Activated CD4-positive, alpha-beta T cell treated with anti-CD3 and anti-CD28 coated beads, Interleukin-2, amount 50 U/mL, for 16 hours (primary cell): ENCODE results near the gene TRIM5.
"Not testable (repeated sequence)": the region's sequence is repeated elsewhere in the genome, so short reads cannot be mapped to it uniquely, and the experiment has no call there.

Source experiments
- DNase-seq: peaks from one replicate; pipeline ENCODE4 v3.0.0-alpha.2; 2020

The TRIM5 gene

DNA sequence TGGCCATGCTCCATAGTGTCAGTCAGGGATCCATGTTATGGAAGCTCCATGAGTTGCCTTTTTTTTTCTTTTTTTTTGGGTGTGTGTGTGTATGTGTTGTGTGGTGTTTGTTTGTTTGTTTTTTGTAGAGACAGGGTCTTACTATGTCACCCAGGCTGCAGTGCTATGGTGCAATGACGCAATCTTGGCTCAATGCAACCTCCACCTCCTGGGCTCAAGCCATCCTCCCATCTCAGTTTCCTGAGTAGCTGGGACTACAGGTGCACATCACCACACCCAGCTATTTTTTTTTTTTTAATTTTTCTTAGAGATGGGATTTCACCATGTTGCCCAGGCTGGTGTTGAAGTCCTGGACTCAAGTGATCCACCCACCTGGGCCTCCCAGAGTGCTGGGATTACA is 3.6 kb upstream of the TRIM5 start:
- DNase-seq = no peak

DNA sequence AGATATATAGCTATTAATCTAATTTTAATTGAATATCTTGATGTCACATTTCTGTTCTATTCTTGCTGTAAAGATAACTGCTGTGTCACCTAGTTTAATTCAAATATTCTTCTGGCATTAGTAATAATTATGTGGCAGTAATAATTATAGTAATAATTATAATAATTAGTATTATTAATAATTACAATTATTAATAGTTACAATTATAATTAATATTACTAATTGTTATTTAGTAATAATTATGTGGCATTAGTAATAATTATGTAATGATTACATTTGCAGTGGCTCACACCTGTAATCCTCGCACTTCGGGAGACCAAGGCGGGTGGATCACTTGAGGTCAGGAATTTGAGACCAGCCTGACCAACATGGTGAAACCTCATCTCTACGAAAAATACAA is 1.6 kb upstream of the TRIM5 start:
- DNase-seq = no peak

DNA sequence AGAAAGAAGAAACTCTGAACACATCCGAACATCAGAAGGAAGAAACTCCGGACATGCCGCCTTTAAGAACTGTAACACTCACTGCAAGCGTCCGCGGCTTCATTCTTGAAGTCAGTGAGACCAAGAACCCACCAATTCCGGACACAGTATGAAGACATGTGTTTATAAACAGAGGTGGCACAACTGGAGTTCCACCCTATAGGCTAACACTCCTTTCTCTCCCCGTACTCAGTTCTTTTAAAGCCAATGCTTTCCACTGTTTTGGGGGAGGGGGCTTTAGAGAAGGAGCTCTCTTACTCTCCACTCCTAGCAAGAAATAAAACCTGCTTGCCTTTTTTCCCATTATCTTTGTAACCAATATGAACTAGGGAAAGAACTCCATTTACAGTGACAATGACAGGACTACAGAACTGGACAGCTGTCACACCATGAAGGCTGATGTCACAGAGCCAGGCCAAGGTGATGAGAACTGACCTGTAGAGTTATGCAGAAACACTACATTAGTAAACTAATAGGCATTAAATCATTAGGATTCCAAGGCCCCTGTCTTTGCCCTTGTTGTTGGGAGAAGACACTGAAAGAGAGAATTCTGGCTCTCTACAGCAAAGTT is 733 bp downstream of the TRIM5 start:
- no peak for DNase-seq

DNA sequence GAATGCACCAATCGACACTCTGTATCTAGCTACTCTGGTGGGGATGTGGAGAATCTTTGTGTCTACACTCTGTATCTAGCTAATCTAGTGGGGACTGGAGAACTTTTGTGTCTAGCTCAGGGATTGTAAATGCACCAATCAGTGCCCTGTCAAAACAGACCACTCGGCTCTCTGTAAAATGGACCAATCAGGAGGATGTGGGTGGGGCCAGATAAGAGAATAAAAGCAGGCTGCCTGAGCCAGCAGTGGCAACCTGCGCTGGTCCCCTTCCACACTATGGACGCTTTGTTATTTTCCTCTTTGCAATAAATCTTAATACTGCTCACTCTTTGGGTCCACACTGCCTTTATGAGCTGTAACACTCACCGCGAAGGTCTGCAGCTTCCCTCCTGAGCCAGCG is 1.3 kb downstream of the TRIM5 start:
- not testable (repeated sequence) for DNase-seq

DNA sequence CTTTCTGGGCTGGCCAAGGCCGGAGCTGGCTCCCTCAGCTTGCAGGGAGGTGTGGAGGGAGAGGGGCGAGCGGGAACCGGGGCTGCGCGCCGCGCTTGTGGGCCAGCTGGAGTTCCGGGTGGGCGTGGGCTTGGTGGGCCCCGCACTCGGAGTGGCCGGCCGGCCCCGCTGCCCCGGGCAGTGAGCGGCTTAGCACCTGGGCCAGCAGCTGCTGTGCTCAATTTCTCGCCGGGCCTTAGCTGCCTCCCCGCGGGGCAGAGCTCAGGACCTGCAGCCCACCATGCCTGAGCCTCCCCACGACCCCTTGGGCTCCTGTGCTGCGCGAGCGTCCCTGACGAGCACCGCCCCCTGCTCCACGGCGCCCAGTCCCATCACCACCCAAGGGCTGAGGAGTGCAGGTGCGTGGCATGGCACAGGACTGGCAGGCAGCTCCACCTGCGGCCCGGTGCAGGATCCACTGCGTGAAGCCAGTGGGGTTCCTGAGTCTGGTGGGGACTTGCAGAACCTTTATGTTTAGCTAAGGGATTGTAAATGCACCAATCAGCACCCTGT is 1.9 kb downstream of the TRIM5 start:
- DNase-seq = not testable (repeated sequence)

DNA sequence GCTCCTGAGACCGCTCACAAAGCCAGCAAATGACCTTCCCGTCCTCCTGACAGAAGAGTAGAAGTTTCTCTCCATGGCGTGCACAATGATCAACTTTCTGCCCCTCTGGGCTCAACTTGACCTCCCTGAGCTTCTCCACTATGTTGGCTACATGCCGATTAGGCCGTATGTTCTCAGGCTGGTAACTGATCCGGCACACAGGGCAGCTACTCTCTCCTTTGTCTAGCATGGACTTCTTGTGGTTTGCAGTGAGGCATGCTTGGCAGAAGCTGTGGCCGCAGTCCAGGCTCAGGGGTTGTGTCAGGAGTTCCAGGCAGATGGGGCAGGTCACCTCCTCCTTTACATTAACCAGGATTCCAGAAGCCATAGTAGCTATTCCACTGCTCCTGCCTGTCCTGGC is 5.1 kb downstream of the TRIM5 start:
- no peak for DNase-seq

DNA sequence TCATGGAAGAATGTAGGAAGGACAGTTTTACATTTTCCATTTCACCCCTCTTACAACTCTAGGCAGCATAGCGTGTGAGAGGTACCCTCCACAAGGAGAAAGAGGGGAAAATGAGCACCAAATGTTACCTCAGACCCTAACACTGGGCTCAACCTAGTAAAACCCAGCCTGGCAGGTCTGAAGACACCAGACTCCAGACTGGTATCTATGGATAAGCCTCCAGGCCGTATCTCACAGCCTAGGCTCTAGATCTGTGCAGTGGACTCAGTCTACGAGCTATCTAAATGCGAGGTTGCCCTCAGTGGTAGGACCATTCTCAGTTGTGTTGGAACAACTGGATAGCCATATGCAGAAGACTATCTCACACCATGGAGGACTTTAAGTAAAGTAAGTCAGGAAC is 10.5 kb downstream of the TRIM5 start:
- no peak for DNase-seq

DNA sequence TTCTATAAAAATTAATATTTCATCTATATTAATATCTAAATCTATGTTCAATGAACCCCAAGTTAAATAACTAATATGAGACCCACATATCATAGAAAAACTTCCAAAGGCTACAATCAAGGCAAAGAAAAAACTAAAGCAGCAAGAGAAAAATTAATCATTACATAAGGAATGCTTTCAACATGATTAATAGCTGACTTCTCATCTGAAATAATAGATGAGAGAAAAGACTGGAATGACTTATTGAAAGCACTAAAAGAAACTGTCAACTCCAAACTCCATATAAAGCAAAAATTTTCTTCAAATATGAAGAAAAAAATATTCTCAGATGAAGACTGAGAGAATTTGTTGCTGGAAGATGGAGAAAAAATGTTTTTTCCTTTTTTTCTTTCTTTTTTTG is 13.0 kb downstream of the TRIM5 start:
- DNase-seq = no peak

DNA sequence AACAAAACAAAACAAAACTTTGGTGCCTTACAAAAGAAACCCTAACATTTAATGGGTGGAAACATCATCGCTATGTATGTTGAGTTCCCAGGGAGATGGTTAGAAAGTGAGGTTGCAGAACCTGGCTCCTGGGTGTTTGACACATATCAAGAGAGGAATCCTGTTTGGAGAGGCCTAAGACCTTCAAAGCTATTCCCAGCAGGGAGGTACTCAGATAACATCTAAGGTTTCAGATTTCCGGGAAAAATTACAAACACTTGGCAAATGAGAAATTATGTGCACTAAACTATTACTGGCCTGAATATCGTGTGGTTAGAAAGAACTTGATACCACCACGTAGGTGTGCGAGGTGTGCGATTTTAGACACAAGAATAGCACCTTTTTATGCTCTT is 18.5 kb downstream of the TRIM5 start:
- DNase-seq = no peak

DNA sequence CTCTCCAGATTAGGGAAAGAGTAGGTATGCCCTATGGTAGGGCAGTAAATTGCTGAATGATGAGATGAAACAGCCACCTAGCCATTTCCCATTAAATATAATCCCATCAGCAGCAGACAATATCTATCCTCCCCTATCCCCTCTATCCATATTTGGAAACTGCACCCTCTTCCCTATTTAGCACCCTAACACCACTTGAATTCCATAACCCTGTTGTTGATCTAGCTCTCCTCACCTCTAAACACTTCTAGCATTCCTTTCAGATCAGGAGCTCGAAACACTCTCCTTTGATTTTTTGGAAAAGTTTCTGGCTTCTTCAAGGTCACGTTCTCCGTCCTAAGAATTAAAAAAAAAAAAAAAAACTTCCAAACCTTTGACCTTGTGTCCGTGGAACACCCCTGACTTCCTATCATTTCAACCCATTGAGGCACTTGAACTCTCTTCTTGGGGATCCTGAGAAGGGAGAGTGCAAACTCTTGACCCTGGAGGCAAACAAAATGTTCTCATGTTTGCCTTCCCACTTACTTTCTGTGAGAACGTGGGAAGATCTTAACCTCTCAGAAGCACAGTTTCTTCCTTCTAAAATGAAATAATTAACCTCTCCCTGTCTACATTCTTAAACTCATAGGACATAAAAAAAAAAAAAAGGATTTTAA is 19.0 kb downstream of the TRIM5 start:
- no peak for DNase-seq

DNA sequence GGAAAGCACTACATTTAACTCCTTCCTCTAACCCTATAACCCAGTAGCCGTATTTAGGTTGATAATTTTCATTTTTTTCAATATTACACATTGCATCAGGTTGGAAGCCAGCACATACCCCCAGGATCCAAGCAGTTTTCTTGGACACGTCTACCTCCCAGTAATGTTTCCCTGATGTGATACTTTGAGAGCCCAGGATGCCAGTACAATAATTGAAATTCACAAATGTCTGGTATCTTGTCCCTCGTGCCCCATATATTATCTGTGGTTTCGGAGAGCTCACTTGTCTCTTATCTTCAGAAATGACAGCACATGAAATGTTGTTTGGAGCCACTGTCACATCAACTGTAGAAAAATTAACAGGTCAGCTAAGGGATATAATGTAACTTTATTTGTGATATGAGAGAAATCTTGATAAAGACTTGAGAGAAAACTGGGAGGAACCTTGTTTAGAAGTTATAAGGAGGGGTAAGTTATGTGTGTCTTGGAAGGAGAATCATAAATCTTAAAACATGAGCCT is 19.8 kb downstream of the TRIM5 start:
- DNase-seq = no peak

DNA sequence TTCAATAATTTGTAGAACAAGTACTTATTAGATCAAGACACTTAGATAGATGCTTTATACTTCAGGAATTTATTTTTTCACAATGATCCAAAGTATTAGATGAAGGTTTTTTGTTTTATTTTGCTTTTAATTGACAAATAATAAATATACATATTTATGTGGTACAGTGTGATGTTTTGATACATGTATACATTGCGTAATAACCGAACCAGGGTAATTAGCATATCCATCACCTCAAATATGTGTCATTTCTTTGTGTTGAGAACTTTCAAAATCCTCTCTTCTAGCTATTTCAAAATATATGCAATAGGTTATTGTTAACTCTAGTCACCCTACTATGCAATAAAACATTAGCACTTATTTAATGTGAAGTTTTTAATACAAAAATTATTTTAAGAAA is 21.4 kb downstream of the TRIM5 start:
- DNase-seq = no peak

DNA sequence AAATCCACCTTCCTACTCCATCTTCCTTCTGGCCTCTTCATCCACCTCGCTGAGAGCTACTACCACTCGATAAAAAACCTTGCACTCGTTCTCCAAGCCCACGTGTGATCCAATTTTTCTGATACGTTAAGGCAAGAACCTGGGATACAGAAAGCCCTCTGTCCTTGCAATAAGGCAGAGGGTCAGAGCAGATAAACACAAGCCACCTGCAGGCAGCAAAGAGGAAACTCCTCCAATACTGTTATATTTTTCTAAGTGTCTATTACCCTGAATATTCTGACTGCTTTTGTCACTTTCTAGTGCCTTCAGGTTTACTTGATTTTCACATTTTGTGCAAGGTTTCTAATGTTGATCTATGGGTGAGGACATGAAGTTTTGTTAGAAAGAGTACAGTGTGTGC is 26.6 kb downstream of the TRIM5 start:
- DNase-seq = no peak

DNA sequence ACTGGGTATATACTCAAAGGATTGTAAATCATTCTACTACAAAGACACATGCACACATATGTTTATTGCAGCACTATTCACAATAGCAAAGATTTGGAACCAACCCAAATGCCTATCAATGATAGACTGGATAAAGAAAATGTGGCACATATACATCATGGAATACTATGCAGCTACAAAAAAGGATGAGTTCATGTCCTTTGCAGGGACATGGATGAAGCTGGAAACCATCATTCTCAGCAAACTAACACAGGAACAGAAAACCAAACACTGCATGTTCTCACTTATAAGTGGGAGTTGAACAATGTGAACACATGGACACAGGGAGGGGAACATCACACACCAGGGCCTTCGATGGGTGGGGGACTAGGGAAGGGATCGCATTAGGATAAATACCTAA is 27.9 kb downstream of the TRIM5 start:
- not testable (repeated sequence) for DNase-seq

DNA sequence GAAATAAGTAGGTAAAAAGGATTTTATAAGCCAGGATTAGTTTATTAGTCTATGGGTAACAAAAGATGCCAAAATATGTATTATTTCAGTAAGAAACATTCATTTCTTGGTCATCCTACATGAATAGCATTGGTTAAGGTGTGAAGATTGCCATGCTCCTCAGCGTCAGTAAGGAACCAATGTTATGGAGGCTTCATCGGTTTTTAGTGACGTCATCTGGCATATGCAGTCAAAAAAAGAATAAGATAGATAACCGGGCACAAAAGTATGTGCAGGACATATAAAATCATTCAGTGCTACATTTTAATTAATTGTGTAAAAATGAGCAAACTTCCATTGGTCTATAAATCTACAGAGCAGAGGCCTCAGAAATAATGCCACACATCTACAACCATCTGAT is 29.4 kb downstream of the TRIM5 start:
- DNase-seq = no peak

DNA sequence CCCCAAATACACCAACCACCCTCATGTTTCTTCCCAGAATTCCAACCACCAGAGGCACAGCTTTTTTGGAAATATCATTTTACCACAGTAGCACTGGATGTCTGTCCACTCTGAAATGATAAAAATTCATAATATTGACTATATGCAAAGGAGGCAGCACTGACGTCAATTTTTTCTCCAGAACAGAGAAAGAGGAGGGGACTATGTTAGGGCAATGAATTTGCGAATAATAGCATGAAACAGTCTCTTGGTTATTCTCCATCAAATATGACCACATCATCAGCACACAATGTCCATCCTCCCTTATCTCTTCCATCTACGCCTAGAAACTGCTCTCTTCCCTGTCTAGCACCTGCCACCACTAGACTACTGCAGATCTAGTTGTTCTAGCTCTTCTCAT is 38.7 kb downstream of the TRIM5 start:
- no peak for DNase-seq

DNA sequence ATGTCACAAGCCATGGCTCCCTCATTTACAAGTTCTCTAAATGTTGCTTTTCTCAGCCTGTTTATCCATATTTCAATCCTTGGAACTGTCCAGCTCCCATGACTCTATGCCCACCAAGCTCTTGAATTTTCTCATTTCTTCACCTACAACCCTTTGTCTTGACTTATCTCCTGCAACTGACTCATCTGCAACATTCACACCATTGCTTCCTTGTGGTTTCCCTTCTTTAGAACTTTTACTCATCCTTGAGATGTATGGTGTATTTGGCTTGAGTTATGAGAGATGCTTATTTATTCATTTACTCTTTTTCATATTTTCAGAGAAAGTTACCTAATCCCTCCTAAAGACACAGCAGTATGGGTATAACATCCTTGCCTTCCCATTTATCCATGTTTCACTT is 41.3 kb downstream of the TRIM5 start:
- peak; percentile 36 for DNase-seq

DNA sequence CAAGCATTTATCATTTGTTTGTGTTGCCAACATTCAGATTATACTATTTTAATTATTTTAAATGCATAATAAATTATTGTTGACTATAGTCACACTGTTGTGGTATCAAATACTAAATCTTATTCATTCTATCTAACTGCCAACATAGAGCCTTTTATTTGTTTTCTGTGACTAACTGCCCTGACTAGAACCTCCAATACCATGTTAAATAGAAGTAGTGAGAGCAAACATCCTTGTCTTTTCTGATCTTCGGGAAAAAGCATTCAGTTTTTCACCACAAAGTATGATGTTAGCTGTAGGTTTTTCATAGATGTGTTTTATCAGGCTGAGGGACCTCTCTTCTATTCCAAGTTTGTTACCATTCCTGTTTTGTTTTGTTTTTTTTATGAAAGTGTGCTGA is 44.9 kb downstream of the TRIM5 start:
- DNase-seq = no peak

DNA sequence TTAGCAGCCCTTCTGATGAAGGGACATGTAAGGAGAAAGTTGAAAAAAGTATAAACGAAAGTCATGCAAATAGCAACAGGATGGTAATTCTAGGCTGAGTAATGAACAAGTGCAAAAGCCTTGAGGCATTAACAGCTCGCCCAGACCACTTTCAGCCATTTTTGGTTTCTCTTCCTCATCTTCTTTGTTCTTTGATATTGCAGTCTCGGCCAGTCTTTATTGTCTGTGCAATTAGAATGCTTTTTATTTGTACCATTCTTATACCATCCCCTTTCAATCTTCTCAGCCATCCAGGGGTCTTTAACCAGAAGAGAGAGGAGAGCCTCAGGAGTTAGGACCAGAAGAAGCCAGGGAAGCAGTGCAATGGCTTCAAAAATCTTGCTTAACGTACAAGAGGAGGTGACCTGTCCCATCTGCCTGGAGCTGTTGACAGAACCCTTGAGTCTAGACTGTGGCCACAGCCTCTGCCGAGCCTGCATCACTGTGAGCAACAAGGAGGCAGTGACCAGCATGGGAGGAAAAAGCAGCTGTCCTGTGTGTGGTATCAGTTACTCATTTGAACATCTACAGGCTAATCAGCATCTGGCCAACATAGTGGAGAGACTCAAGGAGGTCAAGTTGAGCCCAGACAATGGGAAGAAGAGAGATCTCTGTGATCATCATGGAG is 52.8 kb downstream of the TRIM5 start:
- no peak for DNase-seq

DNA sequence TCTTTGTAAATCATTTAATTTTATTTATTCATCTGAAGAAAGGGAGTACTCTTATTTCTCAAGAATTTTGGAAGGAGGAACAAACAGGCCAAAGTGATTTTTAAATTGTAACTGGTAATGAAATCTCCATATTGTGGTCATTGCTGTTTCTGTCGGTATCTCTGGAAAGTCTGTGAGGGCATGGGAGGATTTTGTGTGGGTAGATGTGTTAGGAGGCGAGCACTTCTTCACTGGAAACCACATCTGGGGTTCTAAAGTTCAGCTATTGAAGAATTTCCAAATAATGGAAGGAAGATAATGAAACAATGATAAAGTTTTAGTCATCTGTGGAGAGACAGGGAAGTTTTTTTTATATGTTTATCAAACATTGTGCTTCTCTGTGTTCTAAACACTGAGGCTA is 53.5 kb downstream of the TRIM5 start:
- no peak for DNase-seq

DNA sequence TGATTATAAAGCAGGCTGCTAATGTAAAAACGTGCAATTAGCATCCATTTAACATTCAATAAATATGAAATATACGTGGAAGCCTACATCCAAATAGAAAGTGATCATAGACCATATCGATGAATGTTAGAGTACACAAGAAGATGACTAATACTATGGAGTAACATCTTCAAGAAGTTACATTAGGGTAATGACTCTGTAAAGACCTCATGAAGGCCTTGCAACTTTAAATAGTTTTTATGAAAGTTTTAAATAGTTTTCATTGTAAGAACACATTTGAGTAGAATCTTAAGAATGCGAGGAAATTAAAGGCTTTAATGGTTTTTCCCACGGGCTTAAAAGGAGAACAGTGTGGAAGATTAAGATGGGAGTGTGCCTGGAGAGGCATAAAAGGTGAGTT is 58.7 kb downstream of the TRIM5 start:
- no peak for DNase-seq

DNA sequence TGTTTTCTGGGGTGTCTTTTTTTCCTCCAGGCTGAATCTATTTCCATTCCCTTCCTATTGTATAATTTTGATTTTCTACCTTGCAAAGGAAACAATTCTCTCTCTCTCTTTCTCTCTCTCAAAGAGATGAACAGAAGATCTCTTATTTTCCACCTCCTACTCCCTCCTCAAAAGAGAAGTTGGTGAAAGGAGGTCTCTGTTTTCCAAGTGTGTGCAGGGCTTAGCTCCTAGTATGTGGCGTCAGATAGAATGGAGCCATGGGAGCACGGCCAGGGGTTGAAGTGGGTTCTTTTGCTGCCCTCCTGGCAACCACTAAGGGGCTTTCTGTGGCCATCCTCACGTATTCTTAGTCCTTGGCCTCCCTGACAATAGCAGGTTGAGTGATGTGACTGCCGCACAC is 59.6 kb downstream of the TRIM5 start:
- DNase-seq = no peak

DNA sequence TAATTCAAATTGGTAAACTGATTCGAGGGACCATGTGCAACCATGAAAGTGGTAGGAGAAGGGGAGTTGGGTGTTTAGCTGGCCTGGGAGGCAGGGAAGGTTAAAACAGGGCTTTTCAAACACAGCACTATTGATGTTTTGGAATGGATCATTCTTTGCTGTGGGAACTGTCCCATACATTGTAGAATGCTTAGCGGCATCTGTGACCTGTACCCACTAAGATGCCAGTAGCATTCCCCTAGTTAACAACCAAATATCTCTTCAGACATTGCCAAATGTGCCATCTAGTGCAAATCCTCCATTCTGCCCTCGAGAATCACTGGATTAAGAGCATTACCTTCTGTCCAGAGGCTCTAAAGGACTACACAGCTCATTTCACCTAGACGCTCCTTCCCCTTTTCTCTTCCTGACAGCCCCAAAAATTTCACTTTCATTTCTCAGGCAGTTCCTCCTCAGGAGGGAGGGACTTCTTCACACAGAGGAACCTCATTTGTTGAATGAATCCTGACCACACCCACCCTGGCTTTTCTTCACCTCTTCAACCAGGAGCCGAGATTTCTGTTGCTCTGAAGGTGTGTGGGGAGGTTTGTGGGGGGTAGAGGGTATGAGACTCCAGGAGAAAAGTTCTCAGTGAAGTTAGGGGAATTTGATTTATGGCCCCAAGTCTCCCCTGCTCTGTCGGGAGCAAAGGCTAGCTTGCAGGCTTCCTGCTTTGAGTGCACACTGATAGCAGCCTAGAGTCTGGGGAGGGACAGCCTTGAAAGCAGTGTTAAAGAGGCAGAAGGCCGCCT is 60.2 kb downstream of the TRIM5 start, which contains the start of gene TRIM34:
TRIM34 (plus strand) TSS at position 513 of the 791 bp plus-strand sequence. CDS start 7,331 bp downstream, outside the sequence.
- peak; percentile 84 for DNase-seq
